ENCODE data around the gene TOB2. TPM values are rescaled to one million over a fixed set of nuclear protein-coding genes. Genes with fewer than 3 reads are reported as not detected.
"Not testable (repeated sequence)": the region's sequence is repeated elsewhere in the genome, so short reads cannot be mapped to it uniquely, and the experiment has no call there.

Gene TOB2
- total and polyA plus RNA-seq, 4 donors = 9.8 to 17.1 (median 12.3) TPM

DNA sequence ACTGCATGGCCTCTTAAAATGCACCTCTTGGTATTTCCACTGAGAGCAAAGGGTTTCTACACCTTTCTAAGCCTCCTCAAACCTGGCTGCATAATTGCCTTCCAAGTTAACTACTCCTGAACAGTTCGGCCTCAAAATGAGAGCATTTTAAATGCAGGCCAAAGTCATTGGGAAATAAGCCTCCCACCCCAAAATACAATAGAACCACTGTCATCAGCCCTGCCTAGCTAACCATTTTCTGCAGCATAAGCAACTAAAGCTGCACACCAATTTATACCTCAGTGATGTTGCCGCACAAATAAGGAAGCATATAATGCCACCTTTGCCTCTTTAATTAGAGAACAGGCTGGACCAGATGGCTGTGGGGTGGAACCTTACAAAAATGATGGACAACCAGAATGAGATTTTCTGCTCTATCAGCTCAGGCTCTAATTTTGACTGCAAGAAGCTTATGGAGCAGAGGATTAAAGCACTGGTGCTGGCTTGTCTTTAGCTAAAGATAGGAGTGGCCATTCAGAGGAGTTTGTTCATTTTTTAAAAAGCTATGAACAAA, 4.3 kb downstream of the TOB2 start:
- no peak overlapping the region for H3K9ac ChIP-seq (ENCODE audit: low read depth in 1 of 2, low read length in 2 of 2)
- H3K27ac ChIP-seq (ENCODE audit: low read depth in 1 of 2, low read length in 2 of 2) = no peak overlapping the region
- H3K4me1 ChIP-seq (ENCODE audit: control insufficient read depth in 4 of 4, insufficient read depth in 4 of 4, low read length in 3 of 4) = peaks cover 6 to 37% (median 23%) of the 10 kb centered on the region in 4 donors
- no peaks in the 10 kb centered on the region for H3K27me3 ChIP-seq (ENCODE audit: control insufficient read depth in 4 of 4, insufficient read depth in 4 of 4, low read length in 3 of 4)
- peaks cover 0 to 4% (median under 1%) of the 10 kb centered on the region in 4 donors for H3K36me3 ChIP-seq (ENCODE audit: control insufficient read depth in 4 of 4, insufficient read depth in 3 of 4, low read depth in 1 of 4, low read length in 3 of 4)
- H3K9me3 ChIP-seq (ENCODE audit: control insufficient read depth in 4 of 4, low read length in 3 of 4) = no peaks in the 10 kb centered on the region
- no peak for DNase-seq (ENCODE audit: low spot score)
- no peak for TF ChIP-seq HNF4A (conservative IDR thresholded peaks at IDR 0.05)
- TF ChIP-seq HNF4G (IDR thresholded peaks at IDR 0.05) = no peak
- TF ChIP-seq NR2F2 (IDR thresholded peaks at IDR 0.05) = no peak
- TF ChIP-seq, protein P1, sequence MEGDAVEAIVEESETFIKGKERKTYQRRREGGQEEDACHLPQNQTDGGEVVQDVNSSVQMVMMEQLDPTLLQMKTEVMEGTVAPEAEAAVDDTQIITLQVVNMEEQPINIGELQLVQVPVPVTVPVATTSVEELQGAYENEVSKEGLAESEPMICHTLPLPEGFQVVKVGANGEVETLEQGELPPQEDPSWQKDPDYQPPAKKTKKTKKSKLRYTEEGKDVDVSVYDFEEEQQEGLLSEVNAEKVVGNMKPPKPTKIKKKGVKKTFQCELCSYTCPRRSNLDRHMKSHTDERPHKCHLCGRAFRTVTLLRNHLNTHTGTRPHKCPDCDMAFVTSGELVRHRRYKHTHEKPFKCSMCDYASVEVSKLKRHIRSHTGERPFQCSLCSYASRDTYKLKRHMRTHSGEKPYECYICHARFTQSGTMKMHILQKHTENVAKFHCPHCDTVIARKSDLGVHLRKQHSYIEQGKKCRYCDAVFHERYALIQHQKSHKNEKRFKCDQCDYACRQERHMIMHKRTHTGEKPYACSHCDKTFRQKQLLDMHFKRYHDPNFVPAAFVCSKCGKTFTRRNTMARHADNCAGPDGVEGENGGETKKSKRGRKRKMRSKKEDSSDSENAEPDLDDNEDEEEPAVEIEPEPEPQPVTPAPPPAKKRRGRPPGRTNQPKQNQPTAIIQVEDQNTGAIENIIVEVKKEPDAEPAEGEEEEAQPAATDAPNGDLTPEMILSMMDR (IDR thresholded peaks at IDR 0.05; ENCODE audit: low read depth, low read length, missing input control) = no peak
- no peak for TF ChIP-seq YY1 (IDR thresholded peaks at IDR 0.05)
- no peak for TF ChIP-seq GABPA (IDR thresholded peaks at IDR 0.05 in 1 of 2, conservative IDR thresholded peaks at IDR 0.05 in 1 of 2)
- TF ChIP-seq, protein P2, sequence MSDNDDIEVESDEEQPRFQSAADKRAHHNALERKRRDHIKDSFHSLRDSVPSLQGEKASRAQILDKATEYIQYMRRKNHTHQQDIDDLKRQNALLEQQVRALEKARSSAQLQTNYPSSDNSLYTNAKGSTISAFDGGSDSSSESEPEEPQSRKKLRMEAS (IDR thresholded peaks at IDR 0.05) = no peak
- TF ChIP-seq, protein P3, sequence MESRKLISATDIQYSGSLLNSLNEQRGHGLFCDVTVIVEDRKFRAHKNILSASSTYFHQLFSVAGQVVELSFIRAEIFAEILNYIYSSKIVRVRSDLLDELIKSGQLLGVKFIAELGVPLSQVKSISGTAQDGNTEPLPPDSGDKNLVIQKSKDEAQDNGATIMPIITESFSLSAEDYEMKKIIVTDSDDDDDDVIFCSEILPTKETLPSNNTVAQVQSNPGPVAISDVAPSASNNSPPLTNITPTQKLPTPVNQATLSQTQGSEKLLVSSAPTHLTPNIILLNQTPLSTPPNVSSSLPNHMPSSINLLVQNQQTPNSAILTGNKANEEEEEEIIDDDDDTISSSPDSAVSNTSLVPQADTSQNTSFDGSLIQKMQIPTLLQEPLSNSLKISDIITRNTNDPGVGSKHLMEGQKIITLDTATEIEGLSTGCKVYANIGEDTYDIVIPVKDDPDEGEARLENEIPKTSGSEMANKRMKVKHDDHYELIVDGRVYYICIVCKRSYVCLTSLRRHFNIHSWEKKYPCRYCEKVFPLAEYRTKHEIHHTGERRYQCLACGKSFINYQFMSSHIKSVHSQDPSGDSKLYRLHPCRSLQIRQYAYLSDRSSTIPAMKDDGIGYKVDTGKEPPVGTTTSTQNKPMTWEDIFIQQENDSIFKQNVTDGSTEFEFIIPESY (IDR thresholded peaks at IDR 0.05) = no peak
- TF ChIP-seq, protein P4, sequence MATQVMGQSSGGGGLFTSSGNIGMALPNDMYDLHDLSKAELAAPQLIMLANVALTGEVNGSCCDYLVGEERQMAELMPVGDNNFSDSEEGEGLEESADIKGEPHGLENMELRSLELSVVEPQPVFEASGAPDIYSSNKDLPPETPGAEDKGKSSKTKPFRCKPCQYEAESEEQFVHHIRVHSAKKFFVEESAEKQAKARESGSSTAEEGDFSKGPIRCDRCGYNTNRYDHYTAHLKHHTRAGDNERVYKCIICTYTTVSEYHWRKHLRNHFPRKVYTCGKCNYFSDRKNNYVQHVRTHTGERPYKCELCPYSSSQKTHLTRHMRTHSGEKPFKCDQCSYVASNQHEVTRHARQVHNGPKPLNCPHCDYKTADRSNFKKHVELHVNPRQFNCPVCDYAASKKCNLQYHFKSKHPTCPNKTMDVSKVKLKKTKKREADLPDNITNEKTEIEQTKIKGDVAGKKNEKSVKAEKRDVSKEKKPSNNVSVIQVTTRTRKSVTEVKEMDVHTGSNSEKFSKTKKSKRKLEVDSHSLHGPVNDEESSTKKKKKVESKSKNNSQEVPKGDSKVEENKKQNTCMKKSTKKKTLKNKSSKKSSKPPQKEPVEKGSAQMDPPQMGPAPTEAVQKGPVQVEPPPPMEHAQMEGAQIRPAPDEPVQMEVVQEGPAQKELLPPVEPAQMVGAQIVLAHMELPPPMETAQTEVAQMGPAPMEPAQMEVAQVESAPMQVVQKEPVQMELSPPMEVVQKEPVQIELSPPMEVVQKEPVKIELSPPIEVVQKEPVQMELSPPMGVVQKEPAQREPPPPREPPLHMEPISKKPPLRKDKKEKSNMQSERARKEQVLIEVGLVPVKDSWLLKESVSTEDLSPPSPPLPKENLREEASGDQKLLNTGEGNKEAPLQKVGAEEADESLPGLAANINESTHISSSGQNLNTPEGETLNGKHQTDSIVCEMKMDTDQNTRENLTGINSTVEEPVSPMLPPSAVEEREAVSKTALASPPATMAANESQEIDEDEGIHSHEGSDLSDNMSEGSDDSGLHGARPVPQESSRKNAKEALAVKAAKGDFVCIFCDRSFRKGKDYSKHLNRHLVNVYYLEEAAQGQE (IDR thresholded peaks at IDR 0.05) = no peak
- TF ChIP-seq RAD21 (IDR thresholded peaks at IDR 0.05) = no peak
- no peak for TF ChIP-seq TAF1 (conservative IDR thresholded peaks at IDR 0.05)
- TF ChIP-seq, protein P5, sequence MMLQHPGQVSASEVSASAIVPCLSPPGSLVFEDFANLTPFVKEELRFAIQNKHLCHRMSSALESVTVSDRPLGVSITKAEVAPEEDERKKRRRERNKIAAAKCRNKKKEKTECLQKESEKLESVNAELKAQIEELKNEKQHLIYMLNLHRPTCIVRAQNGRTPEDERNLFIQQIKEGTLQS (IDR thresholded peaks at IDR 0.05) = no peak
- TF ChIP-seq FOXA1 (IDR thresholded peaks at IDR 0.05) = no peak
- TF ChIP-seq SP1 (IDR thresholded peaks at IDR 0.05) = no peak
- TF ChIP-seq EGR1 (IDR thresholded peaks at IDR 0.05; ENCODE audit: low read depth in 2 of 2) = no peak
- no peak for TF ChIP-seq FOXA2 (IDR thresholded peaks at IDR 0.05)
- no peak for TF ChIP-seq RXRA (IDR thresholded peaks at IDR 0.05)
- TF ChIP-seq JUND (IDR thresholded peaks at IDR 0.05) = no peak
- WGBS = 54% methylated on average over 2 of the region's 2 CpGs
- no peak overlapping the region for H3K4me3 ChIP-seq (ENCODE audit: low read depth in 1 of 3, low read length in 3 of 3)

DNA sequence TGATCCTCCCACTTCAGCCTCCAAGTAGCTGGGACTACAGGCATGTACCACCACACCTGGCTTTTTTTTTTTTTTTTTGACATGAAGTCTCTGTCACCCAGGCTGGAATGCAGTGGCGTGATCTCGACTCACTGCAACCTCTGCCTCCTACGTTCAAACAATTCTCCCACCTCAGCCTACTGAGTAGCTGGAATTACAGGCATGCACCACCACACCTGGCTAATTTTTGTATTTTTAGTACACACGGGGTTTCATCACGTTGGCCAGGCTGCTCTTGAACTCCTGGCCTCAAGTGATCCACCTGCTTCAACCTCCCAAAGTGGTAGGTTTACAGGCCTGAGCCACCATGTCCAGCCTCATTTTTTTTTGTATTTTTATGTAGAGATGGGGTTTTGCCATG, 6.1 kb downstream of the TOB2 start:
- not testable (repeated sequence) for H3K27ac ChIP-seq (ENCODE audit: low read depth in 1 of 2, low read length in 2 of 2); DNase-seq (ENCODE audit: low spot score); H3K9me3 ChIP-seq (ENCODE audit: control insufficient read depth in 4 of 4, low read length in 3 of 4); H3K4me3 ChIP-seq (ENCODE audit: low read depth in 1 of 3, low read length in 3 of 3); H3K9ac ChIP-seq (ENCODE audit: low read depth in 1 of 2, low read length in 2 of 2); H3K27me3 ChIP-seq (ENCODE audit: control insufficient read depth in 4 of 4, insufficient read depth in 4 of 4, low read length in 3 of 4)
- WGBS = 73% methylated on average over 5 of the region's 5 CpGs
- peaks cover 9 to 55% (median 36%) of the 10 kb centered on the region in 4 donors for H3K4me1 ChIP-seq (ENCODE audit: control insufficient read depth in 4 of 4, insufficient read depth in 4 of 4, low read length in 3 of 4)
- peaks cover 9 to 20% (median 15%) of the 10 kb centered on the region in 4 donors for H3K36me3 ChIP-seq (ENCODE audit: control insufficient read depth in 4 of 4, insufficient read depth in 3 of 4, low read depth in 1 of 4, low read length in 3 of 4)

Measured in liver (tissue), 9 donors.